Left lung (tissue), 10 donors: Measurements from ENCODE around the gene SYP. TPM values are rescaled to one million over a fixed set of nuclear protein-coding genes. Genes with fewer than 3 reads are reported as not detected.

ENCODE experiments used
- ATAC-seq: fragments of 200-7000 bp; cut with Tn5 transposase; one replicate; pipeline ENCODE4 v1.9.1; 2020; ENCODE audit warnings: moderate library complexity
- DNase-seq, 4 donors: peaks; one replicate each; pipeline ENCODE4 v3.0.0-alpha.2; 2013 to 2020
- H3K27ac ChIP-seq, 2 donors: fragments of 200-600 bp; sonication (generic) in 1 of 2; one replicate each; pipeline versions ENCODE4 v1.5.0 to v1.8.0; 2020 to 2021
- H3K27me3 ChIP-seq, 2 donors: fragments of 200-600 bp; sonication (generic) in 1 of 2; one replicate each; pipeline versions ENCODE4 v1.5.0 to v1.8.0; 2020 to 2021
- H3K36me3 ChIP-seq, 2 donors: fragments of 200-600 bp; sonication (generic) in 1 of 2; one replicate each; pipeline versions ENCODE4 v1.5.0 to v1.8.0; 2020 to 2021
- H3K4me1 ChIP-seq, 2 donors: fragments of 200-600 bp; one replicate each; pipeline ENCODE4 v1.8.0; 2021
- H3K4me3 ChIP-seq, 2 donors: fragments of 200-600 bp; sonication (generic) in 1 of 2; one replicate each; pipeline versions ENCODE4 v1.5.0 to v1.8.0; 2020 to 2021; ENCODE audit warnings: mild to moderate bottlenecking in 1 of 2
- H3K9me3 ChIP-seq, 2 donors: fragments of 200-600 bp; sonication (generic) in 1 of 2; one replicate each; pipeline versions ENCODE4 v1.5.0 to v1.8.0; 2020 to 2021
- CTCF ChIP-seq, 2 donors: fragments of 200-600 bp; sonication (generic) in 1 of 2; IDR thresholded peaks; one replicate each; pipeline versions ENCODE4 v1.5.0 to v1.8.0; 2021; ENCODE audit warnings: antibody characterized with exemption in 2 of 2
- intact Hi-C, 2 donors: fragments of 100-400 bp; cut with DNase I; formaldehyde crosslinking; loops; one replicate each; pipeline versions ENCODE4 v1.11.2 to v1.14.2; 2022
- polyA plus RNA-seq, 6 donors: library from polyadenylated mRNA; unstranded; fragments of 120-200 nt; gene quantifications; one replicate each; pipeline ENCODE4 v1.2.1, GENCODE V29; 2013; ENCODE audit not compliant: insufficient read length in 6 of 6
- total RNA-seq, 2 donors: library from RNA; stranded (reverse); fragmentation: NEBNext Ultra II Directional; extraction: Animal tissue kit (Norgen Biotek cat#: 25700); gene quantifications; one replicate each; pipeline ENCODE4 v1.2.1, GENCODE V29; 2021
- donor health status: DM: no; HTN: yes; CAD: no.
- donor health status: DM: no; HTN: no; CAD: no.

SYP gene
- total and polyA plus RNA-seq, 8 donors, result 2.1 to 4.2 (median 3.0) TPM

GRCh38 chrX:49247346-49247745, 47.4 kb upstream of the SYP start:
- H3K4me1 ChIP-seq, result no peaks in the 10 kb centered on the region
- ATAC-seq (no peak), DNase-seq (no peak)
- H3K27me3 ChIP-seq, result no peaks in the 10 kb centered on the region
- intact Hi-C loops, result no loop called here
- no peak overlapping the region for H3K4me3 ChIP-seq
- H3K9me3 ChIP-seq, result no peaks in the 10 kb centered on the region
- no peak for TF ChIP-seq CTCF (IDR thresholded peaks at IDR 0.05)
- no peak overlapping the region for H3K27ac ChIP-seq
- peaks cover 0 to 79% of the 10 kb centered on the region in 2 donors for H3K36me3 ChIP-seq

DNA sequence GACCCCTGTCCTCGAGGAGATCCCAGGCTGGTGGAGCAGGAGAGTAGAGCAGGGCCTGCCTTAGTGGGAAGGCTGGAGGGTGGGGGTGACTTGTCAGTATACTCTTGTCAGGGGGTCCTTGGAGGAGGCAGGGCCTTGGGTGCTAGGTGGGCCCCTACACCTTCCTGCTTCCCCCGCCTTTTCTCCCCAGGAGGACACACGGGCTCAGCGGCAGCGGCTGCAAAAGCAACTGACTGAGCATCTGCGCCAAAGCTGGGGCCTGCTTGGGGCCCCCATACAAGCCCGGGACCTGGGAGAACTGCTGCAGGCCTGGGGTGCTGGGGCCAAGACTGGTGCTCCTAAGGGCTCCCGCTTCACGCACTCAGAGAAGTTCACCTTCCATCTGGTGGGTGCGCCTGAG, 46.5 kb upstream of the SYP start:
- DNase-seq (no peak), ATAC-seq (no peak)
- intact Hi-C loops, result no loop called here
- Histone ChIP-seq H3K27me3 (no peaks in the 10 kb centered on the region), H3K4me3 (no peak overlapping the region), H3K27ac (no peak overlapping the region), H3K36me3 (peaks cover 0 to 84% of the 10 kb centered on the region in 2 donors), H3K4me1 (no peaks in the 10 kb centered on the region), H3K9me3 (no peaks in the 10 kb centered on the region)
- TF ChIP-seq CTCF (IDR thresholded peaks at IDR 0.05), result no peak

DNA sequence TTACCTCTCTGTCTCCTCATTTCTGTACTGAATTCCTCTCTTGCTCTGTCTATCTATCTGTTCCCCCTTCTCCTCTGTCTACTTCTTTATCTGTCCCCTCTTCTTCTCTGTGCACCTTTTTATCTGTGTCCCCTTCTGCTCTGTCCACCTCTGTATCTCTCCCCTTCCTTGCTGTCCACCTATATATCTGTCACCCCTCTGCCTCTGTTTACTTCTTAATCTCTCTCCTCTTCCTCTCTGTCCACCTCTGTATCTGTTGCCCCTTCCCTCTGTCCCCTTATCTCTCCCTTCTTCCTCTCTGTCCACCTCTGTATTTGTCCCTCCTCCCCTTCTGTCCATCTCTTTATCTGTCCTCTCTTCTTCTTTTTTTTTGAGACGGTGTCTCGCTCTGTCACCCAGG, 44.2 kb upstream of the SYP start:
- Histone ChIP-seq H3K27me3 (no peaks in the 10 kb centered on the region), H3K36me3 (peaks cover 0 to 69% of the 10 kb centered on the region in 2 donors), H3K27ac (no peak overlapping the region), H3K4me1 (no peaks in the 10 kb centered on the region), H3K4me3 (no peak overlapping the region), H3K9me3 (no peaks in the 10 kb centered on the region)
- no peak for TF ChIP-seq CTCF (IDR thresholded peaks at IDR 0.05)
- DNase-seq (no peak), ATAC-seq (no peak)
- intact Hi-C loops, result no loop called here

GRCh38 chrX:49243166-49243565, 43.2 kb upstream of the SYP start:
- DNase-seq (no peak), ATAC-seq (no peak)
- Histone ChIP-seq H3K27me3 (no peaks in the 10 kb centered on the region), H3K27ac (no peak overlapping the region), H3K9me3 (no peaks in the 10 kb centered on the region), H3K4me3 (no peak overlapping the region), H3K36me3 (peaks cover 0 to 58% of the 10 kb centered on the region in 2 donors), H3K4me1 (no peaks in the 10 kb centered on the region)
- intact Hi-C loops, result no loop called here
- no peak for TF ChIP-seq CTCF (IDR thresholded peaks at IDR 0.05)

GRCh38 chrX:49242545-49243066, 42.6 kb upstream of the SYP start:
- no peak for DNase-seq
- Histone ChIP-seq H3K4me1 (no peaks in the 10 kb centered on the region), H3K9me3 (no peaks in the 10 kb centered on the region), H3K27ac (no peak overlapping the region), H3K36me3 (peaks cover 0 to 53% of the 10 kb centered on the region in 2 donors), H3K4me3 (no peak overlapping the region), H3K27me3 (no peaks in the 10 kb centered on the region)
- intact Hi-C loops, result no loop called here
- TF ChIP-seq CTCF (IDR thresholded peaks at IDR 0.05), result no peak
- ATAC-seq, result no peak
